ENCODE measurements around the gene ERC1.

Gene ERC1

DNA sequence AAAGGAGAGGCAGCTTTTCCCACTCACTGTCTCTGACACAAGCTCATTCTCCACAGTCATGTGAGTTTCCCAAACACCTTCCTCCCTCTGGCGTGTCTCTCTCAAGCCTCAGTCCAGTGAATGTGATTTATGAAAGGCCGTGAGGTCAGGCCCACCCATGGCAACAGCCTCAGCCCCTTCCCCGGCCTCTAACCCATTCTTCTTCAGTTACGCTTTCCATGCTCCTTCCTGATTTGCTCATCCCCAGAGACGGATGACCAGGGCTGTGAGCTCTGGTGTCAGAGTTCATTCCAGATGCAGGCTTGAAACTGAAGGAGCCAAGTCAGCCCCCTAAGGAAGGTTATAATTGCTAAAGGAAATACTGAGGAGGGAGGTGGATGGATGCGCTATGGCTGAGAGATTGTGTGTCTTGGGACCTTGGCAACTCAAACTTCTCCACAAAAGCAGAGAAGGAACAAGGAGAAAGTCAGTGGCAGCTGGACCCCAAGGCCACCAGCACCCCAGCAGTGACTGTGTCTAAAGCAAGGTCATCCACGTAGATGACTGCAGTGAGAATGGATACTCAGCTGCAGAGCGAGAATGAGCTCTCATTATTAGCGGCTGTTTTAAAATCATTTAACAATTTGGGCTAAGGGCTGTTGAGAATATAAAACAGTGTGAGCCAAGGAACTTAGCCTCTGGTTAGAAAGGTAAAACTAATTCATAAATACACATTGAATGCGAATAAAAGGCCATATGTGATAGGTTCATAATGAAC is 519.2 kb downstream of the ERC1 start:
- Mint-ChIP-seq H3K4me3 (no peak overlapping the region), H3K27me3 (peaks cover 15 to 42% of the 10 kb centered on the region in 2 donors), H3K4me1 (no peaks in the 10 kb centered on the region), H3K36me3 (no peaks in the 10 kb centered on the region), H3K27ac (no peak overlapping the region), H3K9me3 (no peaks in the 10 kb centered on the region)
- DNase-seq (no peak), ATAC-seq (replicated peaks) (no peak)

DNA sequence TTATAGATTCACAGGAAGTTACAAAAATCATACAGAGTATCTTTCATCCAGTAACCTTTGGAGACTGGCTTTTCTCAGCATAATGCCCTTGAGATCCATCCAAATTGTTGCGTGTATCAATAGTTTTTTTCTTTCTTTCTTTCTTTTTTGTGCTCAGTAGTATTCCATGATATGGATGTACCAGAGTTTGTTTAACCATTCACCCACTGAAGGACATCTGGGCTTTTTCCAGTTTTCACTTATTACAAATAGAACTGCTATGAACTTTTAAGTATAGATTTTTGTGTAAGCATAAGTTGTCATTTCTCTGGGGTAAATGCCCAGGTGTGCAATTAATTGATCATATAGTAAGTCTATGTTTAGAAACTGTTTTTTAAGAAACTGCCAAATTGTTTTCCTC is 524.0 kb downstream of the ERC1 start:
- peaks cover 0 to 3% of the 10 kb centered on the region in 2 donors for H3K4me1 Mint-ChIP-seq
- peaks cover 32 to 68% of the 10 kb centered on the region in 2 donors for H3K27me3 Mint-ChIP-seq
- peaks cover 0 to 2% of the 10 kb centered on the region in 2 donors for H3K36me3 Mint-ChIP-seq
- no peak overlapping the region for H3K27ac Mint-ChIP-seq
- no peak for ATAC-seq (replicated peaks)
- no peak overlapping the region for H3K4me3 Mint-ChIP-seq
- H3K9me3 Mint-ChIP-seq, result no peaks in the 10 kb centered on the region
- DNase-seq, result no peak

DNA sequence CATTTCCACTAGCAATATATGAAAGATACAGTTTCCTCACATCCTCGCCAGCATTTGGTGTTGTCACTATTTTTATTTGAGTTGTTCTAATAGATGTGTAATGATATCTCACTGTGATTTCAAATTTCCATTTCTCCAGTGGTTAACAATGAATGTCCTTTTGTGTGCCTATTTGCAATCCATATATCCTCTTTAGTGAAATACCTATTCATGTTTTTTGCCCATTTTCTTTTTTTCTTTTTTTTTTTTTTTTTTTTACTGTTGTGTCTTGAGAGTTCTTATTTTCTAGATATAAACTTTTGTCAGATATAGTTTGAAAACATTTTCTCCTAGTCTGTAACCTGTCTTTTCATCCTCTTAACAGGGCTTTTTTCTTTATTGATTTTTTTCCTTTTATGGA is 524.4 kb downstream of the ERC1 start:
- Mint-ChIP-seq H3K27ac (no peak overlapping the region), H3K27me3 (peaks cover 30 to 65% of the 10 kb centered on the region in 2 donors), H3K4me1 (peaks cover 0 to 3% of the 10 kb centered on the region in 2 donors), H3K9me3 (no peaks in the 10 kb centered on the region), H3K4me3 (no peak overlapping the region), H3K36me3 (peaks cover 0 to 2% of the 10 kb centered on the region in 2 donors)
- DNase-seq (no peak), ATAC-seq (replicated peaks) (no peak)

DNA sequence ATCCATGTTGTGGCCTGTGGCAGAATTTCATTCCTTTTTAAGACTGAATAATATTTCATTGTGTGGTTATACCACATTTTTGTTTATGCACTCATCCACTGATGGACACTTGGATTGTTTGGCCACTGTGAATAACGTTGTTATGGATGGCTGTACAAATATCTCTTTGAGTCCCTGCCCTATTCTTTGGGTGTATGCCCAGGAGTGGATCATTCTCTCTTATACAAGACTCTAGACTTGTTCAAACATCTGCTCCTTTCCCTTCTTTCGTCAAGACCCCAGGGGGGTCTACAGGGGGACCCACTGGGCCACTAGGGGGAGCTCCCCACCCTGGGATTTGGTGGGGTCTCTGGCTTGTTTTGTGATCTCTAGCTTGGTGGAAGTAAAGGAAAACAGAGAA is 526.0 kb downstream of the ERC1 start:
- no peaks in the 10 kb centered on the region for H3K9me3 Mint-ChIP-seq
- DNase-seq (no peak), ATAC-seq (replicated peaks) (no peak)
- peaks cover 0 to 3% of the 10 kb centered on the region in 2 donors for H3K4me1 Mint-ChIP-seq
- H3K27me3 Mint-ChIP-seq, result peaks cover 25 to 59% of the 10 kb centered on the region in 2 donors
- H3K36me3 Mint-ChIP-seq, result peaks cover 0 to 2% of the 10 kb centered on the region in 2 donors
- no peak overlapping the region for H3K27ac Mint-ChIP-seq
- no peak overlapping the region for H3K4me3 Mint-ChIP-seq

DNA sequence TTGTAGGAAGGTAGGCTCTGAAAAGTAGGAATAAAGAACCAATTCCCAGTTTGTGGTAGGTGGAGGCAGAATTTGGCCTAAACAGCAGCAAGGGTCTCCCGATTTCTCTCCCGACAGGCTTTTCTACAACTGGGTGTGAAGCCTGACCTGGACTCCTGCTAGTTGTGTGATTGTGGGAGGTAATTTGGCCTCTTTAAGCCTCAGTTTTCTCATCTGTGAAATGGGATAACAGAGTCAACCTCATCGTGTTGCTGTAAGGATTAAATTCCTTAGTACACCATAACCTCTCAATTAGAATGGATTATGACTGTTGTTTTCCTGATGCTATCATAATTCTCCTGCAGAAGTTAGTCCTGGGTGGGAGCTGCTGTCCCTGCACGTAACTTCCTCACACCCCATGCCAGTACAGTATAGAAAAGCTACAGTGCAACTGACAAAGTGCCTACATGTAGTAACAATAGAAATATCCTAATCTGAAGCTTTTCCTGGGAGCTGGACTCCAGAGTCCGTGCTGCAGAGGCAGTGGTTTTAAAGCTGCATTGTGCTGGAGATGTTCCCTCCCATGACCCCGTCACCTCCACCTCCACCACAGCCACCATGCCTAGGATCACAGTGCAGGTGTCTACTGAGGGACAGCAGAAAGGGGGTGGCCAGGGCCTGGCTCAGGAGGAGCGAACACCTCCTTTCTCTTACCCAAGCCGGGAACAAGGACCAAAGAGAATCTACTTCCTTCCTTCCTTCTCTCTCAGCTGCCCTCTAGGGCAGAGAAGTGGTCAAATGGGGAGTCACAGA is 526.9 kb downstream of the ERC1 start:
- Mint-ChIP-seq H3K9me3 (no peaks in the 10 kb centered on the region), H3K36me3 (peaks cover 0 to 2% of the 10 kb centered on the region in 2 donors), H3K27me3 (peaks cover 27 to 52% of the 10 kb centered on the region in 2 donors), H3K4me3 (no peak overlapping the region), H3K4me1 (peaks cover 0 to 3% of the 10 kb centered on the region in 2 donors), H3K27ac (no peak overlapping the region)
- no peak for ATAC-seq (replicated peaks)
- DNase-seq, result no peak

DNA sequence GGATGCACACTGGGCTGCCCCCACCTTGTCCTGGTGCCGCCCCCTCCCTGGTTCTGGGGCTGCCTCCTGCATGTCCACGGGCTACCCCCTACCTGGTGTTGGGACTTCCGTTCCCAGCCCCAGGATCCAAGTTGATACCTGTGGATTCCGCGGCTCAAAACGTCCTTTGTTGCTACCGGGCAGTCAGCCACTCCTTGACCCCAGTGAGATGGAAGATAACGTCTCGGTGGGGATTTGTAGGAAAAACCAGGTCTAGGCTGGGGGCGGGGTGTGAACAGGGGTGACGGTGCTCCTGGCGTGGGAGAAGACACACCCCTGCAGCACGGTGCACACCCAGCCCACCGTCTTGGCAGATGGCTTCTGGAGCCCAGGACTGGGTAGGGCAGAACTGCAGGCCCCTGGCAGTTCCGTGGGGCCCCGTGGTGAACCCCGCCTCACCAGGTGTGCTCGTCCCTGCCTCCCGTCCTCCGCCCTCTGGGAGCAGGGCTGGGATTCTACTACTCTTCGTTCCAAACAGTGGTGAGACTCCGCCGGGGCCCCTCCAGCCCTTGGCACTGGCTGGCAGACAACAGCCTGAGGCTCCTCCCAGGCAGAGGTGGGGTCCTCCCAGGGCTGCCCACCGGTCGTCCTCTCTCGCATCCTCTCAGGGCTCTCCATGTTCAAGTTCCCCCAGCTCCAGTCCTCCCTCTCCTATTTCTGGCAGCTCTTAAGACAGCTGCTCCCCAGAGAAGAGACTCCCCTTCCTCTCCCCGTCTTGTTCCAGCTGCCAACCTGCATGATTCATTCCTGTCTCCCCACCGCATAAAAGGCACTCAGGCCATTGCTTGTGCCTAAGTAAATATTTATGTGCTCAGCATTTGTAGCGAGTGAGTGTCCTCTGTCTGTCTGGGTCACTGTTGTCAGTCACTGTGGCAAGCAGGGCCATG is 527.8 kb downstream of the ERC1 start:
- no peak for ATAC-seq (replicated peaks)
- DNase-seq, result no peak
- no peak overlapping the region for H3K27ac Mint-ChIP-seq
- H3K9me3 Mint-ChIP-seq, result no peaks in the 10 kb centered on the region
- H3K4me3 Mint-ChIP-seq, result no peak overlapping the region
- H3K4me1 Mint-ChIP-seq, result peaks cover 0 to 3% of the 10 kb centered on the region in 2 donors
- H3K36me3 Mint-ChIP-seq, result peaks cover 0 to 2% of the 10 kb centered on the region in 2 donors
- H3K27me3 Mint-ChIP-seq, result peaks cover 36 to 54% of the 10 kb centered on the region in 2 donors

DNA sequence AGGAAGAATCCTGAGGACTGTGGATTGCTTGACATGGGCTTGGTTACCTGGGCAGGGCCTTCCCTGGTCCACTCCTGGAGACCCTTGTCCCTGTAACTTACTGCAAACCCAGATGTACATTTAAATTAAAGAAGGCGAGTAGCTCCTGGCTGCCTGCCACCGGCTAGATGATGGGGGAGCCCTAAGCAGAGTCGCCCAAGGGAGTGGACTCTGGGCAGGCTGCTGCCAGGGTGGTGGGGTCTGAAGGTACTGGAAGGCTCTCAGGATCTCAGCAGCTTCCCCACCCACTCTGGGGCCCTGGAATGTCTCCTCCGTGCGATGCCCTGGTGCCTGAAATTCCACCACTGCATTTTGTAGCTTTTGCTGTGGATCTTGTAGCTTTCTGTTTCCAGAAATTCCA is 528.6 kb downstream of the ERC1 start:
- Mint-ChIP-seq H3K36me3 (peaks cover 0 to 2% of the 10 kb centered on the region in 2 donors), H3K27ac (no peak overlapping the region), H3K4me1 (peaks cover 0 to 3% of the 10 kb centered on the region in 2 donors), H3K9me3 (no peaks in the 10 kb centered on the region), H3K4me3 (no peak overlapping the region), H3K27me3 (peaks cover 40 to 58% of the 10 kb centered on the region in 2 donors)
- no peak for ATAC-seq (replicated peaks)
- DNase-seq, result no peak

DNA sequence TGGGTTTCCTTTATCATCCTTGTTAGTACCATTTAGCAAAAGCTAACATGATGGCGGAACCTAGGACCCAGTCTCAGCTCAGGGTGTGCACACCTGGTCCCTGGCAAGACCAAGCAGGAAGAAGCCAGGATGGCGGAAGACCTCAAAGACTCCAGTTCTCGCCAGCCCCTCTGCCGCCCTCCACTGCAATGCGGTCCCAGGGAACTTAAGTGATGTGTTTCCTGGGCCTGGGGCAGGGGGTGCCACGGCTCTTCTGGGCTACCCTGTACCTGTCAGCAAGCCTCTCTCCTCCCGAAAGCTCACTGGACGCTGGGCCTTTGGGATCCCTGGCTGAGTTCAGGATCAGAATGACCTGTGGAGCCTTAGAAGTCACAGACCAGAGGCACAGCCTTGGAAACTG is 532.0 kb downstream of the ERC1 start:
- Mint-ChIP-seq H3K27ac (no peak overlapping the region), H3K36me3 (no peaks in the 10 kb centered on the region), H3K4me3 (no peak overlapping the region), H3K9me3 (no peaks in the 10 kb centered on the region), H3K4me1 (peaks cover 7 to 12% of the 10 kb centered on the region in 2 donors), H3K27me3 (peaks cover 56 to 67% of the 10 kb centered on the region in 2 donors)
- ATAC-seq (replicated peaks) (no peak), DNase-seq (no peak)

DNA sequence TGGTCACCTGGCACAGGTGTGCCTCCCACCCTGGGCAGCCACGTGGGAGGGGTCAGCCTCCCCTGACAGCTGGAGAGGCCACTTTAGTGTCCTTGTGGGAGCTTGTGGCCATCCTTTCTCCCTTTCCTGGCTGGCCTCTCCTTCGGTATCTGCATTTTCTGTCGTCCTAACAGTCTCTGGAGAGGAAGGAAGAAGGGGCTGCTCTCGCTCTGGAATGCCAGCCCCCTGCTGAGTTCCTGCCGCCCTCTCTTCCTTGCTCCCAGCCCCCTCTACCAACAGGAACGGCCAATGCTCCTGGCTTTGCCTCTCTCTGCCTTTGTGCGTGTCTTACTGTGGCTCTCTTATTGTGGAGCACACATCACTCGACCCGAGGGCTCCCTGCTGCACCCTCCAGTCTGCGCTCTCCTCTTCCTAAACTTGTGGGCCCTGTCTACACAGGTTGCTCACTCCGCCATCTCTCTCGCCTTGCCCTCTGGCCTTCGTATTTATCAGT is 532.6 kb downstream of the ERC1 start:
- Mint-ChIP-seq H3K27me3 (peaks cover 57 to 67% of the 10 kb centered on the region in 2 donors), H3K4me1 (peaks cover 7 to 12% of the 10 kb centered on the region in 2 donors), H3K27ac (no peak overlapping the region), H3K36me3 (no peaks in the 10 kb centered on the region), H3K9me3 (no peaks in the 10 kb centered on the region), H3K4me3 (no peak overlapping the region)
- ATAC-seq (replicated peaks), result no peak
- DNase-seq, result no peak

DNA sequence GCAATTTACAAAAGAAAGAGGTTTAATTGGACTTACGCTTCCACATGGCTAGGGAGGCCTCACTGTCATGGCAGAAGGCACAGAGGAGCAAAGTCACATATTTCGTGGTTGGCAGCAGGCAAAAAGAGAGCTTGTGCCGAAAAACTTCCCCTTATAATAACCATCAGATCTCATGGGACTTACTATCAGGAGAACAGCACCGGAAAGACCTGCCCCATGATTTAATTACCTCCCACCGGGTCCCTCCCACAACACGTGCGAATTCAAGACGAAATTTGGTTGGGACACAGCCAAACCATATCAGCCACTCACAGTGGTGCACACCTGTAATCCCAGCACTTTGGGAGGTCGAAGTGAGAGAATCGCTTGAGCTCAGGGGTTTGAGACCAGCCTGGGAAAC is 534.8 kb downstream of the ERC1 start:
- Mint-ChIP-seq H3K27me3 (peaks cover 56 to 65% of the 10 kb centered on the region in 2 donors), H3K36me3 (peaks cover 3% of the 10 kb centered on the region in 2 donors), H3K27ac (peak overlapping the region; percentile 79), H3K4me1 (peaks cover 12 to 13% of the 10 kb centered on the region in 2 donors), H3K4me3 (no peak overlapping the region), H3K9me3 (no peaks in the 10 kb centered on the region)
- DNase-seq (no peak), ATAC-seq (replicated peaks) (peak in 1 of 2 donors; percentile 31)

DNA sequence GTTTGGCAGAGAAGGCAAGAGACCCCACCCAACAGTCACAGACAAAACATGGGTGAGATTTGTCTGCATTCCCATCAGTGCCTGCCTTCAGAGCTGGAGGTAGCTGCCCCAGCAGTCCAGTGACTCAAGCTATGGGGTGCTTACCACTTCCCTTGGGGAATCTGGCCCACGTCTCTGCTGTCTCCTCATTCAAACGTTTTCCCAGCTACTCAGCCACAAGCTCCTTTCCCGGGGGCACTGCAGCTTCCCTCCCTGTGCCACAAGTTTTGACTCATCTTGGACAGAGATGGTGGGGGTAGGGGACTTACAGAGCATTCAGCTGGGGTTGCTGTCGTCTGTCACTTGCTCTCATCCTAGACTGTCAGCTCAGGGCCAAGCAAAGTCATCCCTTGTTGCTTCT is 536.8 kb downstream of the ERC1 start:
- H3K9me3 Mint-ChIP-seq, result no peaks in the 10 kb centered on the region
- ATAC-seq (replicated peaks), result no peak
- H3K4me3 Mint-ChIP-seq, result no peak overlapping the region
- peaks cover 3% of the 10 kb centered on the region in 2 donors for H3K36me3 Mint-ChIP-seq
- no peak for DNase-seq
- no peak overlapping the region for H3K27ac Mint-ChIP-seq
- peaks cover 65 to 80% of the 10 kb centered on the region in 2 donors for H3K27me3 Mint-ChIP-seq
- H3K4me1 Mint-ChIP-seq, result peaks cover 22 to 29% of the 10 kb centered on the region in 2 donors

DNA sequence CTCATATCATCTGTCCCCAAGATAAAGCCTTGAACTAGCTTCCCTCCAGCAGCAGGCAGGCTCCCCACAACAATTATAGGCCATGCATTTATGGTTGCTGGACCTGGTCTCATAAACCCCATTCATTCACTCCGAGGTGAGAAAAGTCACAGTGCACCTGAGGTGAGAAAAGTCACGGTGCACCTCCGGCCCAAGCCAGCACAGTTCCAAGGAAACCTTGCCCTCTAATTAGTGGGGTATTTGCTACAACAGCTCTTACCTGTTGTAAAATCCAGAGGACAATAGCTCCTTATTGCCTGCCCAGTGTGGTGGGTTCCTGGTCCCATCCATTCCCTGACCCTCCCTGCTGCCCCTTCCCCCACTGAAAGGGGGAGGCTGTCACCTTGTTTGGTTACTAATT is 537.8 kb downstream of the ERC1 start:
- Mint-ChIP-seq H3K9me3 (no peaks in the 10 kb centered on the region), H3K4me3 (no peak overlapping the region), H3K4me1 (peaks cover 30 to 39% of the 10 kb centered on the region in 2 donors), H3K27me3 (peaks cover 62 to 76% of the 10 kb centered on the region in 2 donors), H3K27ac (no peak overlapping the region), H3K36me3 (peaks cover 3% of the 10 kb centered on the region in 2 donors)
- DNase-seq (no peak), ATAC-seq (replicated peaks) (no peak)

DNA sequence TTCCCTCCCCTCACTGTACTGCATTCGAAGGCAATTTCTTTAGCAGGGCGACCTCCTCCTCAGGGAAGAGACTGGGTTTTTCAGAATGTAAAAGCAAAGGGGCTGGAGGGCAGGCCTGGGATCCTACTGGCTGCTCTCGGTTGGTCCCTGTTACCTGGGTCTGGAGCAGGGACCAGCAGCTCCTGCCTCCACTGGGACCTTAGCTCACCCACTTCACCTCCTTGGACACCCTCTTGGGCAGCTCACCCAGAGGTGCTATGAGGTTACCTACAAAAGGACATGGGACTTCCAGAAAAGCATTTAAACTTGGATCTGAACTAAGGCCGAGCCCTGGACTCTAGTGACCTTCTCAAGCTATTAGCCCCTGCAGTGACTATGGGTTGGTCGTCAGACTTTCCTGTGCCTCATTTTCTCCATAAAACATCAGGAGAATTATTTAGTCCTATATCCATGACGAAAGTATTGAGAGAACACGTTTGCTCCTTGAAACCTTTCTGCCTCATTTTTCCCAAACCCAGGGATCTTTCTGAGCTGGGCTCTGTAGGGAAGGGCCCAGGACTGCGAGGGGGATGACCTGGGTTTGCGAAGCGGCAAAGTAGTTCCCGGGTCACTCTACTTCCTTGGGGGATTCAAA is 538.3 kb downstream of the ERC1 start:
- H3K36me3 Mint-ChIP-seq, result peaks cover 3% of the 10 kb centered on the region in 2 donors
- H3K27ac Mint-ChIP-seq, result peak overlapping the region; percentile 88
- DNase-seq (no peak), ATAC-seq (replicated peaks) (no peak)
- peaks cover 61 to 71% of the 10 kb centered on the region in 2 donors for H3K27me3 Mint-ChIP-seq
- H3K4me3 Mint-ChIP-seq, result peak overlapping the region; percentile 85 to 89
- no peaks in the 10 kb centered on the region for H3K9me3 Mint-ChIP-seq
- H3K4me1 Mint-ChIP-seq, result peaks cover 32 to 43% of the 10 kb centered on the region in 2 donors

All from stimulated activated naive B cell treated with anti-CD40 and anti-IgM and Interleukin-4, amounts not matched to agents 10 μg/mL and 1 μg/mL and 100 μg/mL, for 72 hours (primary cell).